ENCODE measurements around the gene LITAFD. TPM values are rescaled to one million over a fixed set of nuclear protein-coding genes. Genes with fewer than 3 reads are reported as not detected.

The LITAFD gene
- total and polyA plus RNA-seq, 9 of the 15 experiments (the other 6 are each of a cell fraction or from before 2014, with no cell fraction given), result not detected

DNA sequence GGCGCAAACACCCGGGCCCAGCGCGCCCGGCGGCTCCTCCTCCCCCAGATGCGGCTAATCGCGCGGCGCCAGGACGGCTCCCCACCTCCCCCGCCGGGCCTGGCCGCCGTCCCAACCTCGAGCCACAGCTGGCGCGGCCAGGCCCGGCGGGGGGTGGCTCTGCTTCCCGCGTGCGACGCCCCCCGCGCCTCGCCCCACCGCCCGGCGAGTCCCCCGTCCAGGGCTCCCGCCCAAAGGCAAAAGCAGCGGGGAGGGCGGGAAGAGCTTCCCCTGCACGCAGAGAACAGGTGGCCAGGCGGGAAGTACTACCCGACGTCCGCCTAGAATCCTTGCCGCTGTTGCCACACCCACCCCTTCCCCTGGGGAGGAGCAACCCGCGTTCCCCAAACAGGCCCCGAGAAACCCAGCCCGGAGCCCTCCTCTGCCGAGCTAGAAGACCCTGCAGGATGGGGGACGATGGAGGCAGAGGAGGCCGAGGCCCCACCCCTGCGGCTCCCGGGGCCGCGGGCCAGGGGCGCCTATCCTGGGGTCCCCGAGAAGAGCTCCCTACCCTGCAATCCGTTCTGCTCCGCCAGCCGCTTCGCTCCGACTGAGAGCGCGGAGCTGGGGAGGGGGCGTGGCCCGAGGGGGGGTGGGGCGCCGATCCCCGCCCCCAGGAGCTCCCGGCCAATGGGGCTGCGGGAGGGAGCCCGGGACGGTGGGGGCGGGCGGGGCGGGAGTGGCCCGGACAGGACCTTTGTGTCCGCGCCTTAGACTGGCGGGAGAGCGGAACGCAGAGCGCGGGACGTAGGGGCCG is 13.5 kb upstream of the LITAFD start, which contains the start of gene CARHSP1 (continued):
- TF ChIP-seq NFE2 (IDR thresholded peaks at IDR 0.05; ENCODE audit: low read depth), result no peak
- TF ChIP-seq, protein P1, sequence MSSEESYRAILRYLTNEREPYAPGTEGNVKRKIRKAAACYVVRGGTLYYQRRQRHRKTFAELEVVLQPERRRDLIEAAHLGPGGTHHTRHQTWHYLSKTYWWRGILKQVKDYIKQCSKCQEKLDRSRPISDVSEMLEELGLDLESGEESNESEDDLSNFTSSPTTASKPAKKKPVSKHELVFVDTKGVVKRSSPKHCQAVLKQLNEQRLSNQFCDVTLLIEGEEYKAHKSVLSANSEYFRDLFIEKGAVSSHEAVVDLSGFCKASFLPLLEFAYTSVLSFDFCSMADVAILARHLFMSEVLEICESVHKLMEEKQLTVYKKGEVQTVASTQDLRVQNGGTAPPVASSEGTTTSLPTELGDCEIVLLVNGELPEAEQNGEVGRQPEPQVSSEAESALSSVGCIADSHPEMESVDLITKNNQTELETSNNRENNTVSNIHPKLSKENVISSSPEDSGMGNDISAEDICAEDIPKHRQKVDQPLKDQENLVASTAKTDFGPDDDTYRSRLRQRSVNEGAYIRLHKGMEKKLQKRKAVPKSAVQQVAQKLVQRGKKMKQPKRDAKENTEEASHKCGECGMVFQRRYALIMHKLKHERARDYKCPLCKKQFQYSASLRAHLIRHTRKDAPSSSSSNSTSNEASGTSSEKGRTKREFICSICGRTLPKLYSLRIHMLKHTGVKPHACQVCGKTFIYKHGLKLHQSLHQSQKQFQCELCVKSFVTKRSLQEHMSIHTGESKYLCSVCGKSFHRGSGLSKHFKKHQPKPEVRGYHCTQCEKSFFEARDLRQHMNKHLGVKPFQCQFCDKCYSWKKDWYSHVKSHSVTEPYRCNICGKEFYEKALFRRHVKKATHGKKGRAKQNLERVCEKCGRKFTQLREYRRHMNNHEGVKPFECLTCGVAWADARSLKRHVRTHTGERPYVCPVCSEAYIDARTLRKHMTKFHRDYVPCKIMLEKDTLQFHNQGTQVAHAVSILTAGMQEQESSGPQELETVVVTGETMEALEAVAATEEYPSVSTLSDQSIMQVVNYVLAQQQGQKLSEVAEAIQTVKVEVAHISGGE (CRISPR knock-in tag; IDR thresholded peaks at IDR 0.05), result peak in 1 of 3 experiments; percentile 76; a peak in 2 of 6 replicates
- TF ChIP-seq, protein P2, sequence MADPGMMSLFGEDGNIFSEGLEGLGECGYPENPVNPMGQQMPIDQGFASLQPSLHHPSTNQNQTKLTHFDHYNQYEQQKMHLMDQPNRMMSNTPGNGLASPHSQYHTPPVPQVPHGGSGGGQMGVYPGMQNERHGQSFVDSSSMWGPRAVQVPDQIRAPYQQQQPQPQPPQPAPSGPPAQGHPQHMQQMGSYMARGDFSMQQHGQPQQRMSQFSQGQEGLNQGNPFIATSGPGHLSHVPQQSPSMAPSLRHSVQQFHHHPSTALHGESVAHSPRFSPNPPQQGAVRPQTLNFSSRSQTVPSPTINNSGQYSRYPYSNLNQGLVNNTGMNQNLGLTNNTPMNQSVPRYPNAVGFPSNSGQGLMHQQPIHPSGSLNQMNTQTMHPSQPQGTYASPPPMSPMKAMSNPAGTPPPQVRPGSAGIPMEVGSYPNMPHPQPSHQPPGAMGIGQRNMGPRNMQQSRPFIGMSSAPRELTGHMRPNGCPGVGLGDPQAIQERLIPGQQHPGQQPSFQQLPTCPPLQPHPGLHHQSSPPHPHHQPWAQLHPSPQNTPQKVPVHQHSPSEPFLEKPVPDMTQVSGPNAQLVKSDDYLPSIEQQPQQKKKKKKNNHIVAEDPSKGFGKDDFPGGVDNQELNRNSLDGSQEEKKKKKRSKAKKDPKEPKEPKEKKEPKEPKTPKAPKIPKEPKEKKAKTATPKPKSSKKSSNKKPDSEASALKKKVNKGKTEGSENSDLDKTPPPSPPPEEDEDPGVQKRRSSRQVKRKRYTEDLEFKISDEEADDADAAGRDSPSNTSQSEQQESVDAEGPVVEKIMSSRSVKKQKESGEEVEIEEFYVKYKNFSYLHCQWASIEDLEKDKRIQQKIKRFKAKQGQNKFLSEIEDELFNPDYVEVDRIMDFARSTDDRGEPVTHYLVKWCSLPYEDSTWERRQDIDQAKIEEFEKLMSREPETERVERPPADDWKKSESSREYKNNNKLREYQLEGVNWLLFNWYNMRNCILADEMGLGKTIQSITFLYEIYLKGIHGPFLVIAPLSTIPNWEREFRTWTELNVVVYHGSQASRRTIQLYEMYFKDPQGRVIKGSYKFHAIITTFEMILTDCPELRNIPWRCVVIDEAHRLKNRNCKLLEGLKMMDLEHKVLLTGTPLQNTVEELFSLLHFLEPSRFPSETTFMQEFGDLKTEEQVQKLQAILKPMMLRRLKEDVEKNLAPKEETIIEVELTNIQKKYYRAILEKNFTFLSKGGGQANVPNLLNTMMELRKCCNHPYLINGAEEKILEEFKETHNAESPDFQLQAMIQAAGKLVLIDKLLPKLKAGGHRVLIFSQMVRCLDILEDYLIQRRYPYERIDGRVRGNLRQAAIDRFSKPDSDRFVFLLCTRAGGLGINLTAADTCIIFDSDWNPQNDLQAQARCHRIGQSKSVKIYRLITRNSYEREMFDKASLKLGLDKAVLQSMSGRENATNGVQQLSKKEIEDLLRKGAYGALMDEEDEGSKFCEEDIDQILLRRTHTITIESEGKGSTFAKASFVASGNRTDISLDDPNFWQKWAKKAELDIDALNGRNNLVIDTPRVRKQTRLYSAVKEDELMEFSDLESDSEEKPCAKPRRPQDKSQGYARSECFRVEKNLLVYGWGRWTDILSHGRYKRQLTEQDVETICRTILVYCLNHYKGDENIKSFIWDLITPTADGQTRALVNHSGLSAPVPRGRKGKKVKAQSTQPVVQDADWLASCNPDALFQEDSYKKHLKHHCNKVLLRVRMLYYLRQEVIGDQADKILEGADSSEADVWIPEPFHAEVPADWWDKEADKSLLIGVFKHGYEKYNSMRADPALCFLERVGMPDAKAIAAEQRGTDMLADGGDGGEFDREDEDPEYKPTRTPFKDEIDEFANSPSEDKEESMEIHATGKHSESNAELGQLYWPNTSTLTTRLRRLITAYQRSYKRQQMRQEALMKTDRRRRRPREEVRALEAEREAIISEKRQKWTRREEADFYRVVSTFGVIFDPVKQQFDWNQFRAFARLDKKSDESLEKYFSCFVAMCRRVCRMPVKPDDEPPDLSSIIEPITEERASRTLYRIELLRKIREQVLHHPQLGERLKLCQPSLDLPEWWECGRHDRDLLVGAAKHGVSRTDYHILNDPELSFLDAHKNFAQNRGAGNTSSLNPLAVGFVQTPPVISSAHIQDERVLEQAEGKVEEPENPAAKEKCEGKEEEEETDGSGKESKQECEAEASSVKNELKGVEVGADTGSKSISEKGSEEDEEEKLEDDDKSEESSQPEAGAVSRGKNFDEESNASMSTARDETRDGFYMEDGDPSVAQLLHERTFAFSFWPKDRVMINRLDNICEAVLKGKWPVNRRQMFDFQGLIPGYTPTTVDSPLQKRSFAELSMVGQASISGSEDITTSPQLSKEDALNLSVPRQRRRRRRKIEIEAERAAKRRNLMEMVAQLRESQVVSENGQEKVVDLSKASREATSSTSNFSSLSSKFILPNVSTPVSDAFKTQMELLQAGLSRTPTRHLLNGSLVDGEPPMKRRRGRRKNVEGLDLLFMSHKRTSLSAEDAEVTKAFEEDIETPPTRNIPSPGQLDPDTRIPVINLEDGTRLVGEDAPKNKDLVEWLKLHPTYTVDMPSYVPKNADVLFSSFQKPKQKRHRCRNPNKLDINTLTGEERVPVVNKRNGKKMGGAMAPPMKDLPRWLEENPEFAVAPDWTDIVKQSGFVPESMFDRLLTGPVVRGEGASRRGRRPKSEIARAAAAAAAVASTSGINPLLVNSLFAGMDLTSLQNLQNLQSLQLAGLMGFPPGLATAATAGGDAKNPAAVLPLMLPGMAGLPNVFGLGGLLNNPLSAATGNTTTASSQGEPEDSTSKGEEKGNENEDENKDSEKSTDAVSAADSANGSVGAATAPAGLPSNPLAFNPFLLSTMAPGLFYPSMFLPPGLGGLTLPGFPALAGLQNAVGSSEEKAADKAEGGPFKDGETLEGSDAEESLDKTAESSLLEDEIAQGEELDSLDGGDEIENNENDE (IDR thresholded peaks at IDR 0.05; ENCODE audit: low read depth, low read length), result no peak
- TF ChIP-seq, protein P3, sequence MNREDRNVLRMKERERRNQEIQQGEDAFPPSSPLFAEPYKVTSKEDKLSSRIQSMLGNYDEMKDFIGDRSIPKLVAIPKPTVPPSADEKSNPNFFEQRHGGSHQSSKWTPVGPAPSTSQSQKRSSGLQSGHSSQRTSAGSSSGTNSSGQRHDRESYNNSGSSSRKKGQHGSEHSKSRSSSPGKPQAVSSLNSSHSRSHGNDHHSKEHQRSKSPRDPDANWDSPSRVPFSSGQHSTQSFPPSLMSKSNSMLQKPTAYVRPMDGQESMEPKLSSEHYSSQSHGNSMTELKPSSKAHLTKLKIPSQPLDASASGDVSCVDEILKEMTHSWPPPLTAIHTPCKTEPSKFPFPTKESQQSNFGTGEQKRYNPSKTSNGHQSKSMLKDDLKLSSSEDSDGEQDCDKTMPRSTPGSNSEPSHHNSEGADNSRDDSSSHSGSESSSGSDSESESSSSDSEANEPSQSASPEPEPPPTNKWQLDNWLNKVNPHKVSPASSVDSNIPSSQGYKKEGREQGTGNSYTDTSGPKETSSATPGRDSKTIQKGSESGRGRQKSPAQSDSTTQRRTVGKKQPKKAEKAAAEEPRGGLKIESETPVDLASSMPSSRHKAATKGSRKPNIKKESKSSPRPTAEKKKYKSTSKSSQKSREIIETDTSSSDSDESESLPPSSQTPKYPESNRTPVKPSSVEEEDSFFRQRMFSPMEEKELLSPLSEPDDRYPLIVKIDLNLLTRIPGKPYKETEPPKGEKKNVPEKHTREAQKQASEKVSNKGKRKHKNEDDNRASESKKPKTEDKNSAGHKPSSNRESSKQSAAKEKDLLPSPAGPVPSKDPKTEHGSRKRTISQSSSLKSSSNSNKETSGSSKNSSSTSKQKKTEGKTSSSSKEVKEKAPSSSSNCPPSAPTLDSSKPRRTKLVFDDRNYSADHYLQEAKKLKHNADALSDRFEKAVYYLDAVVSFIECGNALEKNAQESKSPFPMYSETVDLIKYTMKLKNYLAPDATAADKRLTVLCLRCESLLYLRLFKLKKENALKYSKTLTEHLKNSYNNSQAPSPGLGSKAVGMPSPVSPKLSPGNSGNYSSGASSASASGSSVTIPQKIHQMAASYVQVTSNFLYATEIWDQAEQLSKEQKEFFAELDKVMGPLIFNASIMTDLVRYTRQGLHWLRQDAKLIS (CRISPR knock-in tag; IDR thresholded peaks at IDR 0.05), result 0 out of 2 replicates have a peak, but pooled peaks have one; percentile 21
